B cell (primary cell): ENCODE measurements around the gene HSD17B1. TPM values are rescaled to one million over a fixed set of nuclear protein-coding genes. Genes with fewer than 3 reads are reported as not detected.

ENCODE experiments used
- ATAC-seq: fragments of 200-7000 bp; cut with Tn5 transposase; one replicate; pipeline ENCODE4 v1.10.0; 2021; ENCODE audit warnings: low read depth, mild to moderate bottlenecking, moderate number of reproducible peaks, moderate library complexity
- CTCF ChIA-PET: fragments of 350-600 bp; sonication (Branson Sonifier 250); formaldehyde crosslinking; loops from one replicate; lab custom pipeline; 2021; ENCODE audit warnings: antibody characterized with exemption, inconsistent platforms; lab: Charles Lee
- POLR2A ChIA-PET: fragments of 350-600 bp; sonication (Branson Sonifier 250); formaldehyde crosslinking; loops from one replicate; lab custom pipeline; 2021; ENCODE audit warnings: antibody characterized with exemption; lab: Charles Lee
- DNase-seq: peaks from one replicate; pipeline ENCODE4 v3.0.0; 2013
- H2AFZ ChIP-seq: 2 replicates; pipeline ENCODE4 v1.6.1; 2012; ENCODE audit warnings: mild to moderate bottlenecking, low read depth, low read length; ENCODE audit not compliant: insufficient read depth, poor library complexity, severe bottlenecking
- H3K27ac ChIP-seq, 2 donors: 1 replicate in 1 of 2; 2 replicates in 1 of 2; pipeline ENCODE4 v1.5.1; 2012 to 2013; ENCODE audit warnings: low read length in 2 of 2, mild to moderate bottlenecking in 2 of 2, moderate library complexity in 1 of 2
- H3K27me3 ChIP-seq, 4 experiments: fragments of 200-600 bp in 1 of 4; sonication (generic) in 1 of 4; replicated peaks in 1 of 4; 1 replicate in 2 of 4; 2 replicates in 2 of 4; pipeline versions ENCODE4 v1.6.1 to v1.7.0; 2013 to 2016; ENCODE audit warnings: low read length in 3 of 4, mild to moderate bottlenecking in 2 of 4, mixed read lengths in 1 of 4, moderate library complexity in 1 of 4; ENCODE audit not compliant: insufficient read depth in 4 of 4, control insufficient read depth in 3 of 4; ENCODE audit errors: control extremely low read depth in 1 of 4
- H3K36me3 ChIP-seq, 2 experiments: replicated peaks in 1 of 2; 1 replicate in 1 of 2; 2 replicates in 1 of 2; pipeline versions ENCODE4 v1.6.1 to v1.7.1; 2013; ENCODE audit warnings: low read length in 1 of 2; ENCODE audit not compliant: insufficient read depth in 2 of 2, control insufficient read depth in 1 of 2; ENCODE audit errors: control extremely low read depth in 1 of 2, extremely low read depth in 1 of 2
- H3K4me1 ChIP-seq, 2 donors: fragments of 200-600 bp in 1 of 2; sonication (generic) in 1 of 2; 1 replicate in 1 of 2; 2 replicates in 1 of 2; pipeline versions ENCODE4 v1.5.1 to v1.6.1; 2013 to 2017; ENCODE audit warnings: low read length in 2 of 2; ENCODE audit not compliant: control insufficient read depth in 2 of 2, insufficient read depth in 2 of 2
- H3K4me2 ChIP-seq: replicated peaks from 2 replicates; pipeline ENCODE3; 2012; ENCODE audit warnings: mild to moderate bottlenecking, low read depth, low read length; ENCODE audit not compliant: poor library complexity, severe bottlenecking
- H3K4me3 ChIP-seq, 5 experiments: fragments of 200-600 bp in 1 of 5; sonication (generic) in 1 of 5; 1 replicate in 3 of 5; 2 replicates in 2 of 5; pipeline versions ENCODE4 v1.5.1 to v1.7.0; 2011 to 2016; ENCODE audit warnings: low read length in 4 of 5, mild to moderate bottlenecking in 4 of 5, low read depth in 2 of 5, control low read depth in 1 of 5, moderate library complexity in 1 of 5; ENCODE audit not compliant: insufficient read depth in 1 of 5; ENCODE audit errors: control extremely low read depth in 1 of 5, extremely low read depth in 1 of 5
- H3K79me2 ChIP-seq: fragments of 200-600 bp; sonication (generic); one replicate; pipeline ENCODE4 v1.6.0; 2016; ENCODE audit warnings: low read length; ENCODE audit not compliant: control insufficient read depth, insufficient read depth
- H3K9ac ChIP-seq: fragments of 200-600 bp; sonication (generic); 2 replicates; pipeline ENCODE4 v1.6.1; 2017; ENCODE audit warnings: mild to moderate bottlenecking, low read length, moderate library complexity
- H3K9me3 ChIP-seq, 3 donors: one replicate each; pipeline versions ENCODE4 v1.6.1 to v1.7.1; 2013; ENCODE audit warnings: low read length in 2 of 3; ENCODE audit not compliant: control insufficient read depth in 2 of 3, insufficient read depth in 1 of 3; ENCODE audit errors: control extremely low read depth in 1 of 3
- H4K20me1 ChIP-seq: 2 replicates; pipeline ENCODE4 v1.6.0; 2012; ENCODE audit warnings: mild to moderate bottlenecking, low read length; ENCODE audit not compliant: insufficient read depth, control insufficient read depth, poor library complexity, severe bottlenecking
- H3K27ac Mint-ChIP-seq: one replicate; pipeline ENCODE4 v1.8.0; 2021; ENCODE audit warnings: mixed read lengths
- H3K27me3 Mint-ChIP-seq: one replicate; pipeline ENCODE4 v1.8.0; 2021; ENCODE audit warnings: mixed read lengths
- H3K4me1 Mint-ChIP-seq: one replicate; pipeline ENCODE4 v1.8.0; 2021; ENCODE audit warnings: mixed read lengths
- H3K4me3 Mint-ChIP-seq: one replicate; pipeline ENCODE4 v1.8.0; 2021; ENCODE audit warnings: mixed read lengths
- H3K9me3 Mint-ChIP-seq: one replicate; pipeline ENCODE4 v1.8.0; 2022; ENCODE audit warnings: mixed read lengths; ENCODE audit not compliant: insufficient read depth
- CTCF ChIP-seq: fragments of 200-600 bp; IDR thresholded peaks from one replicate; pipeline ENCODE4 v1.8.0; 2022; ENCODE audit warnings: antibody characterized with exemption, mild to moderate bottlenecking
- EZH2 ChIP-seq: IDR thresholded peaks from 2 replicates; pipeline ENCODE4 v1.6.1; 2012; ENCODE audit warnings: borderline replicate concordance, low read depth, mild to moderate bottlenecking, moderate library complexity, low read length; ENCODE audit not compliant: insufficient read depth, poor library complexity, severe bottlenecking
- whole genome bisulfite sequencing: methylation state at CpG from one replicate; pipeline ENCODE4 v1.1.5; 2013; ENCODE audit warnings: missing lambda C conversion rate; ENCODE audit not compliant: insufficient coverage; 5-methylcytosine and 5-hydroxymethylcytosine counted together
- intact Hi-C: fragments of 100-400 bp; cut with micrococcal nuclease; formaldehyde crosslinking; loops from one replicate; pipeline ENCODE4 v1.10.0; 2022
- polyA plus RNA-seq: library from polyadenylated mRNA; depleted of rRNA; stranded (reverse); fragments of >200 nt; gene quantifications from 2 replicates; pipeline ENCODE4 v1.2.3, GENCODE V29; 2012
- total RNA-seq, 2 donors: library from RNA; stranded (reverse); fragments of 120-200 nt in 1 of 2; gene quantifications; 1 replicate in 1 of 2; 2 replicates in 1 of 2; pipeline versions ENCODE4 v1.2.3 to v1.2.4, GENCODE V29; 2013 to 2022

Gene HSD17B1
- total and polyA plus RNA-seq, 2 donors (not counting 1 experiment from before 2014, with no cell fraction given) = 1.3 to 3.3 TPM

GRCh38 chr17:42563543-42563942 lies 10.8 kb downstream of the HSD17B1 start:
- Histone ChIP-seq H3K9ac (no peak overlapping the region), H3K4me3 (peak overlapping the region in 2 of 5 experiments; percentile 12 to 95), H3K36me3 (peaks cover 0 to 26% of the 10 kb centered on the region in 2 experiments), H3K27me3 (no peaks in the 10 kb centered on the region), H3K79me2 (peaks cover 64% of the 10 kb centered on the region), H3K27ac (no peak overlapping the region), H4K20me1 (peaks cover 15% of the 10 kb centered on the region), H2AFZ (no peak overlapping the region), H3K4me2 (peak overlapping the region; percentile 80), H3K4me1 (peaks cover 31 to 47% of the 10 kb centered on the region in 2 donors), H3K9me3 (no peaks in the 10 kb centered on the region)
- Mint-ChIP-seq H3K4me3 (peak overlapping the region; percentile 97), H3K9me3 (no peaks in the 10 kb centered on the region), H3K27me3 (no peaks in the 10 kb centered on the region), H3K27ac (peak overlapping the region; percentile 79), H3K4me1 (peaks cover 43% of the 10 kb centered on the region)
- intact Hi-C loops = no loop called here
- ATAC-seq = no peak
- ChIA-PET POLR2A (interaction anchor here (0.8 to 2.1 kb wide), 2 partner anchors 9 to 14 kb away, joined by 3 to 6 read pairs; partner anchors contain the start of gene PSMC3IP), CTCF (interaction anchor here (0.6 to 6.4 kb wide), 3 partner anchors 14 to 31 kb away, joined by 3 to 51 read pairs (median 3); partner anchors contain the start of gene PSMC3IP)
- no peak for DNase-seq
- 100% methylated on average over 1 of the region's 1 CpG for WGBS
- TF ChIP-seq CTCF (no peak), EZH2 (no peak)

- DNase-seq = no peak
- no peak for TF ChIP-seq EZH2
- no peak for TF ChIP-seq CTCF
- H3K27ac Mint-ChIP-seq = peak overlapping the region; percentile 79
- Histone ChIP-seq H3K79me2 (peaks cover 68% of the 10 kb centered on the region), H3K27ac (no peak overlapping the region), H3K36me3 (peaks cover 0 to 28% of the 10 kb centered on the region in 2 experiments), H3K4me1 (peaks cover 31 to 49% of the 10 kb centered on the region in 2 donors), H3K27me3 (no peaks in the 10 kb centered on the region), H3K9me3 (no peaks in the 10 kb centered on the region), H3K9ac (no peak overlapping the region), H2AFZ (no peak overlapping the region), H3K4me3 (no peak overlapping the region), H3K4me2 (no peak overlapping the region), H4K20me1 (peaks cover 19% of the 10 kb centered on the region)
- no peaks in the 10 kb centered on the region for H3K9me3 Mint-ChIP-seq
- ChIA-PET POLR2A (interaction anchor here (0.7 to 2.1 kb wide), 2 partner anchors 9 kb away, joined by 5 to 6 read pairs; no protein-coding TSS in a partner anchor), CTCF (interaction anchor here (1.7 to 6.4 kb wide), 2 partner anchors 13 to 16 kb away, joined by 4 to 51 read pairs; partner anchors contain the start of gene PSMC3IP)
- WGBS = 96% methylated on average over 7 of the region's 9 CpGs
- no peaks in the 10 kb centered on the region for H3K27me3 Mint-ChIP-seq
- intact Hi-C loops = no loop called here
- ATAC-seq = no peak
- peak overlapping the region; percentile 97 for H3K4me3 Mint-ChIP-seq
- H3K4me1 Mint-ChIP-seq = peaks cover 45% of the 10 kb centered on the region
Observed at GRCh38 chr17:42563950-42564349, 11.2 kb downstream of the HSD17B1 start.
